Activated naive CD4-positive, alpha-beta T cell treated with anti-CD3 and anti-CD28 coated beads for 36 hours (primary cell): ENCODE measurements around the gene THRB. TPM values are rescaled to one million over a fixed set of nuclear protein-coding genes. Genes with fewer than 3 reads are reported as not detected.
"Not testable (repeated sequence)": the region's sequence is repeated elsewhere in the genome, so short reads cannot be mapped to it uniquely, and the experiment has no call there.

ENCODE experiments used
- CTCF ChIA-PET: fragments of 350-600 bp; sonication (Branson Sonifier 250); formaldehyde crosslinking; loops from one replicate; lab custom pipeline; 2021; ENCODE audit warnings: antibody characterized with exemption; lab: Charles Lee
- DNase-seq: peaks from one replicate; pipeline ENCODE4 v3.0.0-alpha.2; 2020
- H3K27ac Mint-ChIP-seq: one replicate; pipeline ENCODE4 v1.8.0; 2021; ENCODE audit warnings: mild to moderate bottlenecking, mixed read lengths
- H3K27me3 Mint-ChIP-seq: one replicate; pipeline ENCODE4 v1.8.0; 2021; ENCODE audit warnings: low read depth, mixed read lengths
- H3K36me3 Mint-ChIP-seq: one replicate; pipeline ENCODE4 v1.8.0; 2021; ENCODE audit warnings: low read depth, mixed read lengths
- H3K4me1 Mint-ChIP-seq: one replicate; pipeline ENCODE4 v1.8.0; 2021; ENCODE audit warnings: low read depth, mixed read lengths
- H3K4me3 Mint-ChIP-seq: one replicate; pipeline ENCODE4 v1.8.0; 2021; ENCODE audit warnings: mild to moderate bottlenecking, moderate library complexity, mixed read lengths
- H3K9me3 Mint-ChIP-seq: one replicate; pipeline ENCODE4 v1.8.0; 2021; ENCODE audit warnings: mixed read lengths
- intact Hi-C: fragments of 100-400 bp; cut with micrococcal nuclease; formaldehyde crosslinking; loops from one replicate; pipeline ENCODE4 v1.15.1; 2023
- total RNA-seq, 2 experiments: library from RNA; stranded (reverse); gene quantifications; one replicate each; pipeline ENCODE4 v1.2.3, GENCODE V29; 2021

Gene THRB
- total RNA-seq, 2 experiments from 2014 or later: not detected

GRCh38 chr3:24096695-24097290 is 397.9 kb downstream of the THRB start:
- Mint-ChIP-seq H3K27me3 (no peaks in the 10 kb centered on the region), H3K27ac (no peak overlapping the region), H3K9me3 (no peaks in the 10 kb centered on the region), H3K4me1 (peaks cover 2% of the 10 kb centered on the region), H3K4me3 (no peak overlapping the region), H3K36me3 (no peaks in the 10 kb centered on the region)
- intact Hi-C loops: no loop called here
- CTCF ChIA-PET: no interaction called here
- DNase-seq: no peak

GRCh38 chr3:24096271-24096670 is 398.4 kb downstream of the THRB start:
- Mint-ChIP-seq H3K36me3 (no peaks in the 10 kb centered on the region), H3K4me1 (peaks cover under 1% of the 10 kb centered on the region), H3K27ac (no peak overlapping the region), H3K9me3 (no peaks in the 10 kb centered on the region), H3K27me3 (no peaks in the 10 kb centered on the region), H3K4me3 (no peak overlapping the region)
- CTCF ChIA-PET: no interaction called here
- DNase-seq: no peak
- intact Hi-C loops: no loop called here

GRCh38 chr3:24094818-24095217 is 399.8 kb downstream of the THRB start:
- H3K36me3 Mint-ChIP-seq, H3K4me3 Mint-ChIP-seq, DNase-seq, H3K4me1 Mint-ChIP-seq, H3K27ac Mint-ChIP-seq, H3K27me3 Mint-ChIP-seq, H3K9me3 Mint-ChIP-seq, intact Hi-C loops, CTCF ChIA-PET: not testable (repeated sequence)

- Mint-ChIP-seq H3K4me1 (no peaks in the 10 kb centered on the region), H3K4me3 (no peak overlapping the region), H3K27ac (no peak overlapping the region), H3K9me3 (peaks cover 2% of the 10 kb centered on the region), H3K27me3 (peaks cover 5% of the 10 kb centered on the region), H3K36me3 (peaks cover 2% of the 10 kb centered on the region)
- no peak for DNase-seq
- CTCF ChIA-PET: interaction anchor here (0.6 to 2.0 kb wide), 5 partner anchors 11 to 616 kb away, joined by 3 to 7 read pairs (median 4); no protein-coding TSS in a partner anchor
- intact Hi-C loops: loop anchor here (5.0 kb wide), 1 partner anchor 86 kb away; no protein-coding TSS in a partner anchor
Measured at GRCh38 chr3:24088782-24089181, 405.9 kb downstream of the THRB start.

- Mint-ChIP-seq H3K4me3 (no peak overlapping the region), H3K27ac (no peak overlapping the region), H3K27me3 (peaks cover 11% of the 10 kb centered on the region), H3K9me3 (peaks cover 2% of the 10 kb centered on the region), H3K36me3 (peaks cover 5% of the 10 kb centered on the region), H3K4me1 (no peaks in the 10 kb centered on the region)
- DNase-seq: no peak
- CTCF ChIA-PET: interaction anchor here (0.6 to 2.0 kb wide), 2 partner anchors 10 to 339 kb away, joined by 4 to 7 read pairs; no protein-coding TSS in a partner anchor
- intact Hi-C loops: loop anchor here (5.0 kb wide), 1 partner anchor 85 kb away; no protein-coding TSS in a partner anchor
Measured at GRCh38 chr3:24087469-24087868, 407.2 kb downstream of the THRB start.

GRCh38 chr3:24086617-24087404 is 407.8 kb downstream of the THRB start:
- H3K4me1 Mint-ChIP-seq: no peaks in the 10 kb centered on the region
- peaks cover 14% of the 10 kb centered on the region for H3K27me3 Mint-ChIP-seq
- H3K27ac Mint-ChIP-seq: no peak overlapping the region
- no peak overlapping the region for H3K4me3 Mint-ChIP-seq
- CTCF ChIA-PET: no interaction called here
- DNase-seq: no peak
- peaks cover 5% of the 10 kb centered on the region for H3K36me3 Mint-ChIP-seq
- intact Hi-C loops: loop anchor here (5.0 kb wide), 1 partner anchor 85 kb away; no protein-coding TSS in a partner anchor
- H3K9me3 Mint-ChIP-seq: peaks cover 2% of the 10 kb centered on the region

- H3K4me1 Mint-ChIP-seq: no peaks in the 10 kb centered on the region
- DNase-seq: no peak
- CTCF ChIA-PET: no interaction called here
- intact Hi-C loops: loop anchor here (5.0 kb wide), 1 partner anchor 84 kb away; no protein-coding TSS in a partner anchor
- H3K27ac Mint-ChIP-seq: no peak overlapping the region
- no peak overlapping the region for H3K4me3 Mint-ChIP-seq
- H3K27me3 Mint-ChIP-seq: peaks cover 14% of the 10 kb centered on the region
- H3K9me3 Mint-ChIP-seq: peaks cover 2% of the 10 kb centered on the region
- peaks cover 5% of the 10 kb centered on the region for H3K36me3 Mint-ChIP-seq
Measured at GRCh38 chr3:24086206-24086605, 408.4 kb downstream of the THRB start.

- CTCF ChIA-PET: no interaction called here
- intact Hi-C loops: no loop called here
- Mint-ChIP-seq H3K27me3 (no peaks in the 10 kb centered on the region), H3K4me3 (no peak overlapping the region), H3K4me1 (no peaks in the 10 kb centered on the region), H3K36me3 (no peaks in the 10 kb centered on the region), H3K27ac (no peak overlapping the region), H3K9me3 (no peaks in the 10 kb centered on the region)
- no peak for DNase-seq
Measured at GRCh38 chr3:24072193-24072592, 422.5 kb downstream of the THRB start.

GRCh38 chr3:24069045-24069444 is 425.6 kb downstream of the THRB start:
- Mint-ChIP-seq H3K4me1 (no peaks in the 10 kb centered on the region), H3K4me3 (no peak overlapping the region), H3K36me3 (no peaks in the 10 kb centered on the region), H3K9me3 (no peaks in the 10 kb centered on the region), H3K27ac (no peak overlapping the region), H3K27me3 (no peaks in the 10 kb centered on the region)
- intact Hi-C loops: loop anchor here (1.0 kb wide), 1 partner anchor 169 kb away; no protein-coding TSS in a partner anchor
- CTCF ChIA-PET: no interaction called here
- DNase-seq: no peak

- DNase-seq: no peak
- H3K27me3 Mint-ChIP-seq: no peaks in the 10 kb centered on the region
- H3K4me3 Mint-ChIP-seq: no peak overlapping the region
- CTCF ChIA-PET: no interaction called here
- intact Hi-C loops: no loop called here
- H3K9me3 Mint-ChIP-seq: no peaks in the 10 kb centered on the region
- no peaks in the 10 kb centered on the region for H3K36me3 Mint-ChIP-seq
- no peak overlapping the region for H3K27ac Mint-ChIP-seq
- no peaks in the 10 kb centered on the region for H3K4me1 Mint-ChIP-seq
Measured at GRCh38 chr3:24067483-24067882, 427.2 kb downstream of the THRB start.
